ENCODE data around the gene ATXN1. TPM values are rescaled to one million over a fixed set of nuclear protein-coding genes. Genes with fewer than 3 reads are reported as not detected.

The ATXN1 gene
- polyA plus RNA-seq, 1 donor, result 14.7 TPM

DNA sequence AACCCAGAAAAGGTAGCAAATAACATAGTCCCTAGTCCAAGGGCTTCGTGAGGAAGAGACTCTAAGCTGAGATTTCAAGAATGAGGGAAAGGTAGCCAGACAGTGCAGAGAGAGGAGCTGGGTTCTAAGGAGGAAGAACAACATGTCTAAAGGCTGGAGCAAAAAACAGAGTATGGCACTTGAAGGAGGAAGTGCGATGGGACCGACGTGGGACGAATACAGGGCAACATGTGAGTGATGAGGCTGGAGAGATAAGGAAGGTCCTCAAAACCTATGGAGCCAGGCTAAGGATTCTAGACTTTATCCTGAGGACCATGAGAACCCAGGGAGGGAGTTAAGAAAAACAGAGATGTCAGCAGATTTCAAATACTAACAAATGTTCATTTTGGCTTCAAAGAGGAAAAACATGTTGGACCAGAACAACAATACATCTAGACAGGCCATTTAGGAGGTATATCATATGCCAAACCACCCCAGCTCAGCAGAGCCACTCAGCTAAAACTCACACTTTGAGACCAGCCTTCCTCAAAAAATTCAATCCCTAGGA is 17.5 kb downstream of the ATXN1 start:
- DNase-seq (ENCODE audit: low read depth), result no peak

DNA sequence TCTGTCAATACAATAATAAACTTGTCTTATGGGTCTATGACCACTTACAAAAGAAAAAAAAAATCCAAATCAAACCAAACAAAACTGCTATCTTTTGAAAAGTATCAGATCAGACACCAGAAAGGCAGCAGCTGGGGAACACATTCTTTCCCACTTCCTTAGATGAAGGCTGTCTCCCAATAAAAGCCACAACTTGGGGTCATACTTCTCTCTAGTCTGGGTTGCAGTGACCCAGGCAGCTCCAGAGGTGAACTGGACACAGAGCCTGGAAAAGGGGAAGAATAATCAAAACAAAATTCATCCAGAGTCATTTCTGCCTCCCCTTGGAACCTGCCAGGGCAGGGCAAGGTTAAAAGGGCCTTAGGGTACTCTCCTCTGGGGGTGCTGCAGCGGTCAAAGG is 19.1 kb downstream of the ATXN1 start:
- no peak for DNase-seq (ENCODE audit: low read depth)

DNA sequence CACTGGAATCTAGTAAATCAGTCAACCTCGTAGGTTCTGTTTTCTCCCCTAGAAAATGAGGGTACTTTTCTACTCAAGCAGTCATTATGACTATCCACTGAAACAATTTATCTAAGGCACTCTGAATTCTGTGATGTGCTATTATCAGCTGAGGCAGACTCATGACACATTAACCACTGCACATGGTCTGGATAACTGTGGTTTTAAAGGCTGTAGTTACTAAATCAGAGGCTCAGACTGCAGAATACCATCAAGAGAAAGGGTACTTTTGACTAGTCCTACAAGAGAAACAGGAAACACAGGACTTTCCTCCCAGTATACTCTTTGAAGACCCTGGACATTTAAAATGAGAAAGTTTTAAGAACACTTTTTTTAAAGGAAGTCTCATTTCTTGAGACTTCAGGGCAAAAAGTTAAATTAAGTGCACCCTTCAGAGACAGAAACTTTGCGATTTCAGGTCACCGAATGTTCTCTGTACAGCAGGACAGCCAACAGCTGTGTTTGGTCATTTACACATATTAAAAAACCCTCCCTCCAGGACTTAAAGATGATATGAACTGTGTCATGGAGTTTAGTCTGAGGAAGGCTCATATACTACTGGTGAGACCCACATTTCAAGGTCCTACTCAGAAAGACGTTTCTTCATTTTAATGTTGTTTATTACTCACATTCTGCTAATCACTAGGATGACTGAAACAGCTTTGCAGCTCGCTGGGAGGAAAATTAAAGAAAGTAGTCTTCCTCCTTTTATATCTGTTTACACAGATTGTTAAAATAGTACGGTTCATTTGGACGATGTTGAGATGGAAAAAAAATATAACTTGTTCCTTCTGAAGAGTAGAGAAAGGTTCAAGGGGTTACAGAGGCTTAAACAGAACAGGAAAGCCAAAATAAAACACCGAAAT is 19.9 kb downstream of the ATXN1 start:
- DNase-seq (ENCODE audit: low read depth), result no peak

- no peak for DNase-seq (ENCODE audit: low read depth)
These were observed 21.2 kb downstream of the ATXN1 start for GRCh38 chr6:16740097-16740496.

DNA sequence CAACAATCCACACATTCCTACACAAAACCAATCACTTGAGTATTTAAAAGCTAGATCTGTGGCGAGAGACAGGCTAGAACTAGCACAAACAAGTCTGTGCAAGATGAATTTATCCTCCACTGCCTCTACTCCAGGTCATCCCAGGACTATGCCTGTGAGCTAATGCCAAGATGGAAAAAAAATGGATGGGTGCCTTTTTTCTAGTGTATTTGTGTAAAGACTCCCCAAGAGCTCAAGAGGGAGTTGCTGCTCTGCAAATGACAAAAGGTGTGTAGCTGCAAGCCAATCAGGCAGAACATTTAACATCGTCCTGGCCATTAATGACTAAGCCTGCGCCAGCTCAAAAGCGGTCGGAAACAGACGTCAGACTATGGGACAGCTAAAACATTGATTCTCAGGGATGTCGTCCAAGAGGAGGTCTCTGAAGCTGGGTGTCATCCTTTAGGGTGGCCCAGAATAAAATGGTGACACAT is 21.9 kb downstream of the ATXN1 start:
- DNase-seq (ENCODE audit: low read depth), result no peak

GRCh38 chr6:16737925-16738324 is 23.3 kb downstream of the ATXN1 start:
- DNase-seq (ENCODE audit: low read depth), result no peak

- no peak for DNase-seq (ENCODE audit: low read depth)
These were observed 24.1 kb downstream of the ATXN1 start for GRCh38 chr6:16736856-16737775.

DNA sequence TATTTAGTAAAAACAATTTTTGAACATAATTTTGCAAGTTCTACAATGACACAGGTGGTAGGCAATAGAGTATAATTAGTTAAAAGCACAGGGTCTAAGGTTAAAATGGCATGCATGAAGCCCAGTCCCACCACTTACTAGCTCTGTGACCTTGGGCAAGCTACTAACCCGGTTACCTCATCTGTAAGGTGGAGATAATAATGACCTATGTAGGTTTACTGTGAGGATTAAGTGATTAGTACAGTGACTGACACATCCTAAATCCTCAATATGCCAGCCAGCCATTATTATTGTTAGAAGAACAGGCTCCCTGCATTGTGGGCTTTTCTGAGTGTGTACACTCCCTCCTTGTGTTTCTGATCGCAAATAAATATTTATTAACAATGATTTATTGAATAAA is 26.2 kb downstream of the ATXN1 start:
- no peak for DNase-seq (ENCODE audit: low read depth)

GRCh38 chr6:16733085-16733484 is 28.2 kb downstream of the ATXN1 start:
- DNase-seq (ENCODE audit: low read depth), result no peak

DNA sequence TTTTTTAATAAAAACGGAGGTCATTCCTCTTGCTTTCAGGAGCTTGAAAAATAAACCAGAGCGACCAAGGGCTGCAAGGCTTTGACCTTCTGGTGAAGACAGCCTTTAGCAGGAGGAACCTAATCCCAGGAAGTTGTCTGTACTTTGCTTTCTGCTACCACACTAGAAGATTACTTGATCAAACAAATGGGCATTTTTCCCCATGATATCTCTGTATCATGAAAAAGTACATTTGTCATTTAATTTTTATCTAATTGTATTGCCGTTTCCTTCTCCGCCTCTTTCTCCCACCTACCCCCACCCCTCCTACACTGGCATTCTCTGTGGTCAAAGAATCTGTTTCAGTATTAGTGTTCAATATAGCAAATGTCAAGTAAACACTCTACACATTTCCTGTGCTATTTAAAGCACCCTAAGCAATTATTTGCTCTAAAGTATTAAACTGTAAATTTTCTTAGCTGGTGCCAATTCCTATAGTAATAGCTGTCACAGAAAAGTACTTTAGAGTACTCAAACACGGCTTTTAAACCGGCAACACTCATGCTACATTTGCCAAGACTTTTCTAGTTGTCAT is 29.7 kb downstream of the ATXN1 start:
- DNase-seq (ENCODE audit: low read depth), result no peak

- no peak for DNase-seq (ENCODE audit: low read depth)
These were observed 30.4 kb downstream of the ATXN1 start for GRCh38 chr6:16730738-16731477.

DNA sequence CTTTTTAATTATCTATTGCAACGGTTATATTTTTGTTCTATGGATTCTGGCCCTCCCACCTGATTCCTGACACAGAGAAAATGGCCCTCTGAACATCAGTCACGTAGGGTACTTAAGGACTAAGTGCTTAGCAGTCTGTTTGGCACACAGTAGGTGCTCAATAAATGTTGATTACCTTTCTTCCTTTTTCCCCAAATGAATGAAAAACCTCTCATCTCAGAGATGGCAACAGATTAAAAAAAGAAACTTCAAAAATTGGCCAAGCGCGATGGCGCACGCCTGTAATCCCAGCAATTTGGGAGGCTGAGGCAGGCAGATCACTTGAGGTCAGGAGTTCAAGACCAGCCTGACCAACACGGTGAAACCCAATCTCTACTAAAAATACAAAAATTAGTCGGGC is 31.5 kb downstream of the ATXN1 start:
- DNase-seq (ENCODE audit: low read depth), result no peak

DNA sequence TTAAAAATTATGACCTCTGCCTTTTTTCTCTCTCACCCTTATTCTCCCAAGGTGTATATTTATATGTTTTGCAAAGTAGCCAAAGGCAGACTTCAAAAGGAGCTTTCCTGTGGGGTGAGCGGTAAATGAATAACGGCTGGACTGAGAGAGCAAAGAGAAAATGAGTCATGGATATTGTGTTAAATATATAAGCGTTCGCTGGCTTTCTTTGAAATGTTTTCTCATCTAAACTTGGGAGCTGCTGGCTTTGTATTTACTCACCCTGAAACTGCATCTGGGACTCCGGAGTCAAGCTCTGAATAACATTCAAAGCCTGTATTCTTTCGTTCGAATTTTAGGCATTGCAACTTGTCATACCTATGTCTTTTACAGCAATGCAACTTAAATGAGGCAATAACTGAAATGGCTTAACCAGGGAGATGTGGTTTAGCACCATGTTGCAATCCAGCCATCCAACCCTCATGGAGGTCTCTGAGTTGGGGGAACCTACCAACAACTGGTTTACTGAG is 32.0 kb downstream of the ATXN1 start:
- DNase-seq (ENCODE audit: low read depth), result no peak

DNA sequence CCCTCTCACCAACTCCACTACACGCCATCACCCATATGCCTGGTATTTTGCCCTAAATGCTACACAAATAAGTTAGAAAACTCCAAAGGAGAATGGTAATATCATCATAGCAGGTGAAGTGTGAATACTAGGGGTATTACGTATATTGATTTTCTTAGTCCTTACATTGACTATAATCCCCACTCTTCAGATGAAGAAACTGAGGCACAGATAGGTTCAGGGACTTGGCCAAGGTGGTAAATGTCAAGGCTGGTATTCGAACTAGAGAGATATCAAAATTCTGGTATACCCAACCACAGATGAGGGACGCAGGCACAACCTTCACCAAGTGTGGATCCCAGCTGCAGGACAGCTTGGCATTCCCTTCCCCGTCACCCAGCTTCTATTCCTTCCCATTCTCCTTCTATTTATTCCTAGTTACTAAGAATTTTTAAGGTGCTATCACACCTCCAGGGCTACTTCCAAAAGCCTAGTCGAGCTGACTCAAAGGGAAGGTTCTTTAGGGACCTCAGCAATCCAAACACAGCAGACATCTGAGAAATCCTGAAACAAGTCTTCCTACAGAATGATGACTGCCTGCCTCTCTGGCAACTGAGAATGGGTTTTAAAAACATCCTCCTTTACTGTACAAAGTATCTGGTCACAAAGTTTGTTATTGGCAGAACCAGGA is 32.6 kb downstream of the ATXN1 start:
- no peak for DNase-seq (ENCODE audit: low read depth)

DNA sequence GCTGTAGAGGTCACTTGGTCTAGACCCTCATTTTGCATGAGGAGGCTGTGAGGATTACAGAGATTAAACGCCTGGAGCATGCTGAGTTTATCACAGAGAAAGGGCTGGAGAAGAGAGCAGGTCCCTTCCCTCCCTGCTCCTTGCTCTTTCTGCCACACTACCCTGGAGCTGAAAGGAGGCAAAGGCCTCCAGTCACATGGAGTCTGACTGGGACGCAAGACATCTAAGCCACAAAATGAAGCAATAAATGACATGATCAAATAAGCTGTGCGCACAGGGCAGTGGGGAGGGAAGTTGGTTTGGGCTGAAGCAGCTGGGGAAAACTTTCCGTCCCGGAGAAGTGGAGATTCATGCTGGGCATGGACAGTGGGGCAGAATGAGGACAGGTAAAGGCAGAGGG is 33.3 kb downstream of the ATXN1 start:
- no peak for DNase-seq (ENCODE audit: low read depth)

GRCh38 chr6:16725145-16725864 is 36.0 kb downstream of the ATXN1 start:
- DNase-seq (ENCODE audit: low read depth), result no peak

- no peak for DNase-seq (ENCODE audit: low read depth)
These were observed 37.4 kb downstream of the ATXN1 start for GRCh38 chr6:16723826-16724225.

DNA sequence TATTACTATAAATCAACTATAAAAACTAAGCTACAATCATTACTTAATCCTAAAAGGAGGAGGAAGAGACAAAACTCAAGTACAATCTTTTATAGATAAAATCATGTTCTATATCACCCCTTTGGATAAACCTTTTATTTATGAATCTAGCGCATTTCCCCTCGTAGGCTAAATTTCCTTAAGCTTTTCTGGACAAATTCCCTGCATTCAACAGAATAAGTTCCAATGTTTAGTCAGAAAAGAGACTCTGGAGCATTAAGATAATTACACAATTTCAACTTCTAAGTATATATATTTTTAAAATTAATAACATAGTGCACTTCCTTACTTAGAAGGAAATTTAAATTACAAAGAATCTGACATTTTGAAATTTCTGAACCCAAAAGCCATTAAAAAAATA is 37.9 kb downstream of the ATXN1 start:
- DNase-seq (ENCODE audit: low read depth), result no peak

DNA sequence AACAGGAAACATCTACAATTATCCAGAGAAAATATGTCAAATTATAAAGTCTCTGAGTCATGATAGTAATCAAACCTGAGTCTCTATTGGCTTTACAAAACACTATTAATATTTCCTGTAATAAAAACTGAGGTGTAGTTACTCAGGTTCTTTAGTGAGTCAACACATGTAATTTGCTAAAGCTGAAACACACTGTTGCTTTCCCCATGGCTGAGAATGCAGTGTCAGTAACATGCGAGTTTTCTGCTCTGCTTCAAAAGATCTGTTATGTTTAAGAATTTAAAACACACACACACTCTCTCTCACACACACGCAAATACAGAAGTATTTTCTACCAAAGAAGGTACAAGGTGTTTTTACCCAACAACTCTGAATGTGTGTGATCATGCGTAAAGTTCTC is 38.6 kb downstream of the ATXN1 start:
- no peak for DNase-seq (ENCODE audit: low read depth)

- DNase-seq (ENCODE audit: low read depth), result no peak
These were observed 39.3 kb downstream of the ATXN1 start for GRCh38 chr6:16721977-16722376.
